Mucosa of rectum (tissue), 2 donors: Measurements from ENCODE around the gene PMIS2.

Experiments
- H3K27ac ChIP-seq, 2 donors: one replicate each; pipeline ENCODE4 v1.7.0; 2013; ENCODE audit warnings: inconsistent platforms in 2 of 2, low read depth in 2 of 2, low read length in 2 of 2
- H3K27me3 ChIP-seq, 2 donors: one replicate each; pipeline ENCODE4 v1.7.0; 2013; ENCODE audit warnings: low read length in 2 of 2; ENCODE audit not compliant: control insufficient read depth in 2 of 2, insufficient read depth in 2 of 2
- H3K36me3 ChIP-seq, 2 donors: one replicate each; pipeline ENCODE4 v1.7.0; 2013; ENCODE audit warnings: low read length in 2 of 2; ENCODE audit not compliant: control insufficient read depth in 2 of 2, insufficient read depth in 2 of 2
- H3K4me1 ChIP-seq, 2 donors: one replicate each; pipeline ENCODE4 v1.7.0; 2013; ENCODE audit warnings: low read length in 2 of 2, mild to moderate bottlenecking in 1 of 2; ENCODE audit not compliant: control insufficient read depth in 2 of 2, insufficient read depth in 2 of 2
- H3K4me3 ChIP-seq, 2 donors: one replicate each; pipeline ENCODE4 v1.7.0; 2013; ENCODE audit warnings: low read length in 2 of 2
- H3K9ac ChIP-seq, 2 donors: one replicate each; pipeline ENCODE4 v1.7.0; 2013; ENCODE audit warnings: low read length in 2 of 2, low read depth in 1 of 2, mild to moderate bottlenecking in 1 of 2
- H3K9me3 ChIP-seq, 2 donors: one replicate each; pipeline ENCODE4 v1.7.0; 2013; ENCODE audit warnings: low read length in 2 of 2; ENCODE audit not compliant: control insufficient read depth in 2 of 2
- donor health status: healthy.
- donor health status: Normal muscosa, but diverticular disease.

Gene PMIS2

GRCh38 chr19:35585848-35586247 is at the start of gene PMIS2:
Gene PMIS2, plus strand, starts transcription at chr19:35586173. Its CDS starts 87 bp downstream, at chr19:35586260.
- H3K4me3 ChIP-seq = no peak within 1 kb of the TSS
- no peaks in the 10 kb centered on the region for H3K4me1 ChIP-seq
- H3K9me3 ChIP-seq = no peaks in the 10 kb centered on the region
- H3K27ac ChIP-seq = no peak within 1 kb of the TSS
- no peaks in the 10 kb centered on the region for H3K27me3 ChIP-seq
- H3K9ac ChIP-seq = no peak within 1 kb of the TSS
- no peaks in the 10 kb centered on the region for H3K36me3 ChIP-seq

- no peak overlapping the region for H3K27ac ChIP-seq
- peaks cover 0 to under 1% of the 10 kb centered on the region in 2 donors for H3K4me1 ChIP-seq
- no peaks in the 10 kb centered on the region for H3K27me3 ChIP-seq
- no peaks in the 10 kb centered on the region for H3K9me3 ChIP-seq
- H3K9ac ChIP-seq = no peak overlapping the region
- no peaks in the 10 kb centered on the region for H3K36me3 ChIP-seq
- no peak overlapping the region for H3K4me3 ChIP-seq
These were observed 46.7 kb upstream of the PMIS2 start for GRCh38 chr19:35539314-35539713.

GRCh38 chr19:35539850-35540249 is 46.1 kb upstream of the PMIS2 start:
- no peaks in the 10 kb centered on the region for H3K9me3 ChIP-seq
- H3K27ac ChIP-seq = no peak overlapping the region
- H3K36me3 ChIP-seq = no peaks in the 10 kb centered on the region
- H3K4me3 ChIP-seq = no peak overlapping the region
- peaks cover 0 to 6% of the 10 kb centered on the region in 2 donors for H3K4me1 ChIP-seq
- H3K9ac ChIP-seq = no peak overlapping the region
- no peaks in the 10 kb centered on the region for H3K27me3 ChIP-seq

- H3K27ac ChIP-seq = no peak overlapping the region
- H3K4me1 ChIP-seq = peaks cover 0 to 7% of the 10 kb centered on the region in 2 donors
- H3K36me3 ChIP-seq = no peaks in the 10 kb centered on the region
- no peak overlapping the region for H3K4me3 ChIP-seq
- H3K9ac ChIP-seq = no peak overlapping the region
- H3K27me3 ChIP-seq = no peaks in the 10 kb centered on the region
- no peaks in the 10 kb centered on the region for H3K9me3 ChIP-seq
These were observed 45.5 kb upstream of the PMIS2 start for GRCh38 chr19:35540356-35540927.

GRCh38 chr19:35542209-35542608 is 43.8 kb upstream of the PMIS2 start:
- Histone ChIP-seq H3K9ac (no peak overlapping the region), H3K4me1 (peaks cover 8 to 16% of the 10 kb centered on the region in 2 donors), H3K27me3 (no peaks in the 10 kb centered on the region), H3K36me3 (peaks cover 0 to 1% of the 10 kb centered on the region in 2 donors), H3K4me3 (no peak overlapping the region), H3K9me3 (no peaks in the 10 kb centered on the region), H3K27ac (no peak overlapping the region)

GRCh38 chr19:35543280-35544109 is 42.5 kb upstream of the PMIS2 start:
- no peak overlapping the region for H3K27ac ChIP-seq
- peaks cover 0 to 4% of the 10 kb centered on the region in 2 donors for H3K36me3 ChIP-seq
- no peaks in the 10 kb centered on the region for H3K27me3 ChIP-seq
- H3K4me1 ChIP-seq = peaks cover 8 to 16% of the 10 kb centered on the region in 2 donors
- H3K9ac ChIP-seq = no peak overlapping the region
- H3K9me3 ChIP-seq = no peaks in the 10 kb centered on the region
- no peak overlapping the region for H3K4me3 ChIP-seq

GRCh38 chr19:35544110-35544802 is 41.7 kb upstream of the PMIS2 start:
- H3K4me1 ChIP-seq = peaks cover 8 to 16% of the 10 kb centered on the region in 2 donors
- H3K9ac ChIP-seq = peak overlapping the region in 1 of 2 donors; percentile 86
- no peaks in the 10 kb centered on the region for H3K27me3 ChIP-seq
- peak overlapping the region; percentile 85 to 90 for H3K4me3 ChIP-seq
- H3K27ac ChIP-seq = no peak overlapping the region
- H3K9me3 ChIP-seq = no peaks in the 10 kb centered on the region
- H3K36me3 ChIP-seq = peaks cover 0 to 4% of the 10 kb centered on the region in 2 donors

GRCh38 chr19:35545001-35545854 is 40.7 kb upstream of the PMIS2 start, which contains the start of gene TMEM147:
Gene TMEM147, plus strand, starts transcription at chr19:35545626. Its CDS starts 114 bp downstream, at chr19:35545740.
- Histone ChIP-seq H3K4me3 (peak within 1 kb of the TSS; percentile 85 to 90), H3K9ac (peak within 1 kb of the TSS; percentile 86 to 88), H3K27ac (peak within 1 kb of the TSS; percentile 58 to 71), H3K36me3 (peaks cover 0 to 4% of the 10 kb centered on the region in 2 donors), H3K9me3 (no peaks in the 10 kb centered on the region), H3K27me3 (no peaks in the 10 kb centered on the region), H3K4me1 (peaks cover 8 to 16% of the 10 kb centered on the region in 2 donors)

GRCh38 chr19:35545855-35546381 is 40.1 kb upstream of the PMIS2 start:
- H3K27me3 ChIP-seq = no peaks in the 10 kb centered on the region
- H3K9ac ChIP-seq = peak overlapping the region; percentile 86 to 88
- peaks cover 8 to 16% of the 10 kb centered on the region in 2 donors for H3K4me1 ChIP-seq
- peak overlapping the region in 1 of 2 donors; percentile 71 for H3K27ac ChIP-seq
- H3K9me3 ChIP-seq = no peaks in the 10 kb centered on the region
- H3K4me3 ChIP-seq = peak overlapping the region; percentile 85 to 90
- peaks cover 0 to 4% of the 10 kb centered on the region in 2 donors for H3K36me3 ChIP-seq
